Activated CD8-positive, alpha-beta memory T cell treated with anti-CD3 and anti-CD28 coated beads, Interleukin-2, amount 10 ng/mL, durations not matched to agents 7 days and 5 days (primary cell): ENCODE measurements around the gene PYGM. TPM values are rescaled to one million over a fixed set of nuclear protein-coding genes. Genes with fewer than 3 reads are reported as not detected.

ENCODE experiments used
- ATAC-seq: fragments of 150-1000 bp; cut with Tn5 transposase; one replicate; pipeline ENCODE4 v1.10.0; 2021; ENCODE audit warnings: moderate library complexity
- CTCF ChIA-PET: fragments of 350-600 bp; sonication (Branson Sonifier 250); formaldehyde crosslinking; loops from one replicate; lab custom pipeline; 2021; ENCODE audit warnings: antibody characterized with exemption; lab: Charles Lee
- DNase-seq: peaks from one replicate; pipeline ENCODE4 v3.0.0-alpha.2; 2020
- H3K27ac Mint-ChIP-seq: one replicate; pipeline ENCODE4 v1.8.0; 2021; ENCODE audit warnings: mild to moderate bottlenecking, mixed read lengths
- H3K27me3 Mint-ChIP-seq: one replicate; pipeline ENCODE4 v1.8.0; 2021; ENCODE audit warnings: mixed read lengths
- H3K36me3 Mint-ChIP-seq: one replicate; pipeline ENCODE4 v1.8.0; 2021; ENCODE audit warnings: mild to moderate bottlenecking, mixed read lengths
- H3K4me1 Mint-ChIP-seq: one replicate; pipeline ENCODE4 v1.8.0; 2021; ENCODE audit warnings: mixed read lengths
- H3K4me3 Mint-ChIP-seq: one replicate; pipeline ENCODE4 v1.8.0; 2021; ENCODE audit warnings: mild to moderate bottlenecking, moderate library complexity, mixed read lengths
- H3K9me3 Mint-ChIP-seq: one replicate; pipeline ENCODE4 v1.8.0; 2022; ENCODE audit warnings: low read depth, mixed read lengths
- total RNA-seq, 2 experiments: library from RNA; stranded (reverse); gene quantifications; one replicate each; pipeline ENCODE4 v1.2.3, GENCODE V29; 2021

Gene PYGM
- total RNA-seq, 2 experiments from 2014 or later = 2.0 to 3.2 TPM

GRCh38 chr11:64799256-64799622 is 39.5 kb upstream of the PYGM start:
- H3K4me3 Mint-ChIP-seq = no peak overlapping the region
- no peaks in the 10 kb centered on the region for H3K9me3 Mint-ChIP-seq
- no peaks in the 10 kb centered on the region for H3K27me3 Mint-ChIP-seq
- no peak overlapping the region for H3K27ac Mint-ChIP-seq
- no peak for ATAC-seq
- peaks cover 7% of the 10 kb centered on the region for H3K36me3 Mint-ChIP-seq
- no peak for DNase-seq
- peaks cover 27% of the 10 kb centered on the region for H3K4me1 Mint-ChIP-seq
- CTCF ChIA-PET = interaction anchor here (1.3 to 2.3 kb wide), 2 partner anchors 12 to 20 kb away, joined by 5 to 6 read pairs; partner anchors contain the start of genes MEN1 and SF1

- Mint-ChIP-seq H3K27me3 (no peaks in the 10 kb centered on the region), H3K36me3 (peaks cover 7% of the 10 kb centered on the region), H3K9me3 (no peaks in the 10 kb centered on the region), H3K27ac (no peak overlapping the region), H3K4me3 (no peak overlapping the region), H3K4me1 (peaks cover 26% of the 10 kb centered on the region)
- CTCF ChIA-PET = interaction anchor here (1.2 kb wide), 1 partner anchor 9 kb away, joined by 3 read pairs; no protein-coding TSS in a partner anchor
- no peak for ATAC-seq
- no peak for DNase-seq
Measured at GRCh38 chr11:64796757-64797541, 37.2 kb upstream of the PYGM start.

DNA sequence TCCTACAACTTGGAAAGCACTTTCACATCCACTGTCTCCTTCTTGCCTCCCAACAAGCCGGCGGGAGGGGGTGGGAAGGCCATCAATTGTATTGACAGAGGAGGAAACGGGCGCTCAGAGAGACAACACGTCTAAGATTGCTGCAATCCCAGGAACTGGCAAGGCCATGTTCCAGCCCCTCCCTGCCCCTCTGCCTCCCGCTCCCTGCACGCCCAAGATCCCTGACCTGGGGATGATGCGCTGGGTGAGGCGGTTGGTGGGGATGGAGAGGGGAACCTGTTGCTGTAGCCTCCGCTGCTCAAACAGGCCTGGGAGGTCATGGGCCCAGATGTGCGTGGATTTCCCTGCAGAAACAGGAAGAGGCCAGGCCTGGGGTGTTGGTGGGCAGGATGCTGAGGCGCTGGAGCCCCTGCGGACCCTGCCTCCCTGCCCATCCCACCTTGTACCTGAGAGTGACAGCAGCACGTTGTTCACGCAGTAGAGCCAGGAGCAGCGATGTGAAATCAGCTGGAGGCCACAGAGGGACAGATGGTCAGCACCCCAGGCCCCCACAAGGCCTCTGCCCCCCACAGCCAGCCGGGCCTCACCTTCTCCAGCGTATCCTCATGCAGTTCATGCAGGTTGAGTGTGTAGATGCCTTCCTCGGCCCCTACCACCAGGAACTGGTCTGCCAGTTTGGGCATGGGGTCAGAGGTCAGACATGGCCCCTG is 36.4 kb upstream of the PYGM start:
- CTCF ChIA-PET = interaction anchor here (1.2 kb wide), 1 partner anchor 9 kb away, joined by 3 read pairs; no protein-coding TSS in a partner anchor
- Mint-ChIP-seq H3K36me3 (peaks cover 7% of the 10 kb centered on the region), H3K27me3 (no peaks in the 10 kb centered on the region), H3K9me3 (no peaks in the 10 kb centered on the region), H3K27ac (no peak overlapping the region), H3K4me1 (peaks cover 24% of the 10 kb centered on the region), H3K4me3 (no peak overlapping the region)
- DNase-seq (no peak), ATAC-seq (no peak)

DNA sequence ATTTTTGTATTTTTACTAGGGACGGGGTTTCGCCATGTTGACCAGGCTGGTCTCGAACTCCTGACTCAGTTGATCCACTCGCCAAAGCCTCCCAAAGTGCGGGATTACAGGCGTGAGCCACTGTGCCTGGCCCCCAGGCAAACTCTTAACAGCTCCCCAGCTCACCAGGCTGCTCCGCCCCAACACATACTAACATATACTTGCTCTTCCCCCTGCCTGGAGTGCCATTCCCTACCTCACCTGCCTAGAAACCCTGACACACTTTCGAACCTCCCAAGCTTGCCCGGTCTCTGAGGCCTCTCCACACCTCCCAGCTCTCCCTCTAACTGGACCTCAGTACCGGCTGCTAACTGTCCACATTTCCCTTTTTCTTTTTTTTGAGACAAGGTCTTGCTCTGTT is 34.8 kb upstream of the PYGM start:
- CTCF ChIA-PET = interaction anchor here (1.0 to 1.4 kb wide), 3 partner anchors 16 to 467 kb away, joined by 3 read pairs; partner anchors contain the start of genes POLA2 and SF1
- Mint-ChIP-seq H3K4me1 (peaks cover 24% of the 10 kb centered on the region), H3K27ac (peak overlapping the region; percentile 3), H3K36me3 (peaks cover 7% of the 10 kb centered on the region), H3K9me3 (no peaks in the 10 kb centered on the region), H3K4me3 (no peak overlapping the region), H3K27me3 (no peaks in the 10 kb centered on the region)
- no peak for DNase-seq
- ATAC-seq = no peak

- H3K27me3 Mint-ChIP-seq = no peaks in the 10 kb centered on the region
- no peaks in the 10 kb centered on the region for H3K9me3 Mint-ChIP-seq
- no peak for ATAC-seq
- peaks cover 20% of the 10 kb centered on the region for H3K4me1 Mint-ChIP-seq
- CTCF ChIA-PET = interaction anchor here (1.4 kb wide), 1 partner anchor 15 kb away, joined by 3 read pairs; the partner anchor contains the start of gene SF1
- DNase-seq = no peak
- peak overlapping the region; percentile 66 for H3K27ac Mint-ChIP-seq
- no peak overlapping the region for H3K4me3 Mint-ChIP-seq
- peaks cover 3% of the 10 kb centered on the region for H3K36me3 Mint-ChIP-seq
Measured at GRCh38 chr11:64793271-64794160, 33.7 kb upstream of the PYGM start.

DNA sequence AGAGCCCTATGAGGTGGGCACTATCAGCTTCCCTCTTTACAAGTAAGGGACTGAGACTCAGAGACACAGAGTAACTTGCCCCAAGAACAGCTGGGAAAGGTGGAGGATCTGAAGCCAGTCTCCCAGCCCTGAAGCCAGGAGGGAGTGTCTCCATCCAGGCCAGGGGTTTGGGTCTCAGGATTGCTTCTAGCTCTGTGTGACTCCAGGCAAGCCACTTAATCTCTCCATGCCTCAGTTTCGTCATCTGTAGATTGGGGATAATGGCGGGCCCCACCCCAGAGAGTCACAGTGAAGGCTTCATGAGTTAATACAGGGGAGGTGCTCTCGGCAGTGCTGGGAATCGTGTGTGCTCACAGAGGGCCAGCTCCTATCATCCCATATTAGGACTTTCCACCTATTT is 32.7 kb upstream of the PYGM start:
- Mint-ChIP-seq H3K4me1 (peaks cover 20% of the 10 kb centered on the region), H3K9me3 (no peaks in the 10 kb centered on the region), H3K36me3 (peaks cover 3% of the 10 kb centered on the region), H3K4me3 (no peak overlapping the region), H3K27ac (peak overlapping the region; percentile 4), H3K27me3 (no peaks in the 10 kb centered on the region)
- CTCF ChIA-PET = interaction anchor here (1.0 kb wide), 1 partner anchor 54 kb away, joined by 3 read pairs; no protein-coding TSS in a partner anchor
- DNase-seq (no peak), ATAC-seq (no peak)

- CTCF ChIA-PET = interaction anchor here (1.0 kb wide), 1 partner anchor 54 kb away, joined by 3 read pairs; no protein-coding TSS in a partner anchor
- DNase-seq (no peak), ATAC-seq (no peak)
- H3K36me3 Mint-ChIP-seq = peaks cover 3% of the 10 kb centered on the region
- H3K4me1 Mint-ChIP-seq = peaks cover 20% of the 10 kb centered on the region
- H3K4me3 Mint-ChIP-seq = no peak overlapping the region
- H3K9me3 Mint-ChIP-seq = no peaks in the 10 kb centered on the region
- H3K27ac Mint-ChIP-seq = peak overlapping the region; percentile 36
- no peaks in the 10 kb centered on the region for H3K27me3 Mint-ChIP-seq
Measured at GRCh38 chr11:64791781-64792291, 32.1 kb upstream of the PYGM start.

GRCh38 chr11:64790205-64791095 is 30.7 kb upstream of the PYGM start:
- Mint-ChIP-seq H3K27me3 (no peaks in the 10 kb centered on the region), H3K4me3 (no peak overlapping the region), H3K27ac (no peak overlapping the region), H3K4me1 (peaks cover 12% of the 10 kb centered on the region), H3K36me3 (no peaks in the 10 kb centered on the region), H3K9me3 (no peaks in the 10 kb centered on the region)
- CTCF ChIA-PET = no interaction called here
- DNase-seq = no peak
- no peak for ATAC-seq

DNA sequence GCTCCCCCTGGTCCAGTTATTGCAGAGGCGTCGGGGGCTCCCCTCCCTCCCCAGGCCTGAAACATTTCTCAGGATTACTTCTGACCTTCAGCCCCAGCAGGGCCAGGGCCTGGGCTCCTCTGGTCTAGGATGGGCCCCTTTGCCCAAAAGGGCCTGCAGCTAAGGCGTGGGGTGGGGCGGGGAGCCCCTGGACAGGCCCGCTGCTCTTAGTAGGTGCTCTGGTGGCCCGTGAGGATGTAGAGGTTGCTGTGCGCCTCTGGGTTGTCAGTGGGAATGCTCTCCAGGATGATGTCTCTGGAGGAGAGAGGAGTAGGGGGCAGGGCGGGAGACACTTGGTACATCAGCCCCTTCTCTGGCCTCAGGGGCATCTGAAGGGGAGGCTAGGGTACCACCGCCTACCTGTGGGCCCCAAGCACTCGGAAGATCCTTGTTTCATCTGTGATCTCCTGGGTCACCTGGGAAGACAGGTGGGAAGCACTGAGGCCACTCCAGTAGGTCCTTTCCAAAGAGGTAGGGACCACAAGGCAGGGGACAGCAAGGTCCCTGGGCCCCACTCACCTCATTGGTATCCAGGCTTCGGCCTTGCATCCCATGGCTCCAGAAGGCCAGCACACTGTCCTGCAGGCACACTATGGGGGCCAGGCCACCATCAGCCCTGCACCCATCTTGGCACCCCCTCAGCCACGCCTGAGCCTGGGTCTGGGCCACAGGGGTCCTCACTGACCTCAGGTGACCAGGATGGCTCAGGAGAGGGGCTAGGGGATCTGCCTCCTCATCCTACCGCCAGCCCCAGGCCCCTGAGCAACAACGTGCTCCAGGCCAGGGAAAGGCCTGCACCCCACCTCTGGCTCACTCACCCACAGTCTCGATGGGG is 29.8 kb upstream of the PYGM start:
- CTCF ChIA-PET = interaction anchor here (0.7 to 1.5 kb wide), 3 partner anchors 10 to 54 kb away, joined by 3 to 6 read pairs (median 3); no protein-coding TSS in a partner anchor

DNA sequence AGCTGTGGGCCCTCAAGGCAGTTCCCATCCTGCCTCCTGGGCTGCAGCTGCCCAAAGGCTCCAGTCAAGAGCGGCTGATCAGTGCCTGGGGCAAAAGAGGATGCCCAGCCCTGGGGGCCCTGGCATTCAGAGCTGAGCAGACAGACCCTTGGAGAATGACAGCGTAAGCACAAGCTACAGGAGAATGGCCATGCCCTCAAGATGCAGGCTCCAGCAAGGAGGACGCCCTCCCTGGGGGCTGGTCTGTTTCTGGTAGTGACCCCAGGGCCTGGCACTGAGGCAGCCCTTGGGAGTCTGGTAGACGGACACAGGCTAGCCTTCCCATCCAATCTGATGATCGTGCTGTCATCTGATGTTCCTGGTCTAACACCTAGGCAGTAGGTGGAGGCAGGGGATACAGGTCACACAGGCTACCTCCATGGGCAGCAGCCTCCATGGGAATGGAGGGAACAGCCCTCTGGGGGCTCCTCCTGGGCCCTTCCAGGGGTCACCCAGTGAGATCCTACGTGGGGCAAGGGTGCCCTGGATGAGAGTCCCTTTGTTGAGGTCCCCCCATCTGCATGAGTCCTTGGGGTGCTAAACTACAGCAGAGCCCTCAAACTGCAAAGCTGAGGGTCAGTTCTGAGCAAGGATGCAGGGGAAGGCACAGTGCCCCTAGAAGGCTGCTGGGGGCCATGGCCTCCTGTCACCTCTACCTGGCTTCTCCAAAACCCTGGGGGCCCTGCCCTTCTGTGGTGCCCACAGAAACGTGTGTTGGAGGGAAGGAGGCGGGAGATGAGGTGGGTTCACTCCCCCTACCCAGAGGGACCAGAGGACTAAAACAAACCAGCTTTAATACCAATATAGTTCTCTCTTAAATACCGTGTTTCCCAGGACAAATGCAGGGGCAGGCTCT is 28.8 kb upstream of the PYGM start:
- CTCF ChIA-PET = interaction anchor here (0.5 to 4.1 kb wide), 10 partner anchors 8 to 220 kb away, joined by 3 to 19 read pairs (median 4); partner anchors contain the start of gene CDC42BPG
- DNase-seq = no peak
- peaks cover 2% of the 10 kb centered on the region for H3K36me3 Mint-ChIP-seq
- ATAC-seq = no peak
- no peak overlapping the region for H3K4me3 Mint-ChIP-seq
- H3K27me3 Mint-ChIP-seq = no peaks in the 10 kb centered on the region
- H3K9me3 Mint-ChIP-seq = no peaks in the 10 kb centered on the region
- no peak overlapping the region for H3K27ac Mint-ChIP-seq
- peaks cover 2% of the 10 kb centered on the region for H3K4me1 Mint-ChIP-seq

More for the DNA sequence above, 29.8 kb upstream of the PYGM start:
- Mint-ChIP-seq H3K4me1 (peaks cover 9% of the 10 kb centered on the region), H3K9me3 (no peaks in the 10 kb centered on the region), H3K27ac (no peak overlapping the region), H3K4me3 (no peak overlapping the region), H3K27me3 (no peaks in the 10 kb centered on the region), H3K36me3 (peaks cover 2% of the 10 kb centered on the region)
- no peak for DNase-seq
- no peak for ATAC-seq
